NB4 (cell line): Measurements from ENCODE around the gene PLEKHM2.

Experiments used
- POLR2A ChIP-seq: IDR thresholded peaks from 2 replicates; pipeline ENCODE4 v1.6.1; 2011; ENCODE audit warnings: mild to moderate bottlenecking; ENCODE audit not compliant: insufficient read length; ENCODE audit errors: extremely low read depth
- TF ChIP-seq, protein P1 (sequence below): IDR thresholded peaks from one replicate; pipeline ENCODE4 v1.5.1; 2012; ENCODE audit warnings: low read depth, low read length
- TF ChIP-seq, protein P2 (sequence below): IDR thresholded peaks from 2 replicates; pipeline ENCODE4 v1.6.1; 2011; ENCODE audit warnings: low read depth, low read length

DNA sequence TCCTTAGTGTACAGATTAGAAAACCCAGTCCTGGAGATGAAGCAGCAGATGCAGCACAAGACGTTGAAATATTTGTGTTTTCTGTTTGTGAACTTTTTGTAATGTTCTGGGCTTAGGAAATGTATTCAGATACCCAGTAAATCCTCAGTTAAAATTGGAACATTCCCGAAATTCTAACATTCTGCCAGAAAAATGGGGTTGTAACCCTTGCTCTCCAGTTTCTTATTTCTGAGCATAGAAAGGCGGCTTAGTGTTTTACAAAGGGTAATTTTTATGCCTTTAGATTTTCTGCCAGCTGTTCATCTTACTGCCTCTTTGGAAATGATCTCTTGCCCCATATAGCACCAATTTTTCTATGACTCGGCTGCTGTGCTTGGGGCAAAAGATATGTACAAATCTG lies 46.3 kb upstream of the PLEKHM2 start:
- TF ChIP-seq, protein P1, sequence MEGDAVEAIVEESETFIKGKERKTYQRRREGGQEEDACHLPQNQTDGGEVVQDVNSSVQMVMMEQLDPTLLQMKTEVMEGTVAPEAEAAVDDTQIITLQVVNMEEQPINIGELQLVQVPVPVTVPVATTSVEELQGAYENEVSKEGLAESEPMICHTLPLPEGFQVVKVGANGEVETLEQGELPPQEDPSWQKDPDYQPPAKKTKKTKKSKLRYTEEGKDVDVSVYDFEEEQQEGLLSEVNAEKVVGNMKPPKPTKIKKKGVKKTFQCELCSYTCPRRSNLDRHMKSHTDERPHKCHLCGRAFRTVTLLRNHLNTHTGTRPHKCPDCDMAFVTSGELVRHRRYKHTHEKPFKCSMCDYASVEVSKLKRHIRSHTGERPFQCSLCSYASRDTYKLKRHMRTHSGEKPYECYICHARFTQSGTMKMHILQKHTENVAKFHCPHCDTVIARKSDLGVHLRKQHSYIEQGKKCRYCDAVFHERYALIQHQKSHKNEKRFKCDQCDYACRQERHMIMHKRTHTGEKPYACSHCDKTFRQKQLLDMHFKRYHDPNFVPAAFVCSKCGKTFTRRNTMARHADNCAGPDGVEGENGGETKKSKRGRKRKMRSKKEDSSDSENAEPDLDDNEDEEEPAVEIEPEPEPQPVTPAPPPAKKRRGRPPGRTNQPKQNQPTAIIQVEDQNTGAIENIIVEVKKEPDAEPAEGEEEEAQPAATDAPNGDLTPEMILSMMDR, result no peak
- TF ChIP-seq, protein P2, sequence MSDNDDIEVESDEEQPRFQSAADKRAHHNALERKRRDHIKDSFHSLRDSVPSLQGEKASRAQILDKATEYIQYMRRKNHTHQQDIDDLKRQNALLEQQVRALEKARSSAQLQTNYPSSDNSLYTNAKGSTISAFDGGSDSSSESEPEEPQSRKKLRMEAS, result no peak
- no peak for TF ChIP-seq POLR2A
